Measurements from ENCODE around the gene LNX1. TPM values are rescaled to one million over a fixed set of nuclear protein-coding genes. Genes with fewer than 3 reads are reported as not detected.
A peak's percentile ranks its signal among the peaks of the same experiment; 100 is the strongest.

LNX1 gene
- total and polyA plus RNA-seq, 2 donors (not counting 3 experiments of a cell fraction or from before 2014, with no cell fraction given) = 0.72 to 1.3 TPM

GRCh38 chr4:53489279-53489889 is 101.9 kb downstream of the LNX1 start:
- peak; percentile 67 for FAIRE-seq
- no peak overlapping the region for H3K27ac ChIP-seq (ENCODE audit: insufficient read depth, low read depth, low read length)

GRCh38 chr4:53487766-53488165 is 103.5 kb downstream of the LNX1 start:
- BruUV-seq (replicated peaks) = no TSS peak
- H3K9me1 ChIP-seq (replicated peaks; ENCODE audit: control insufficient read depth, extremely low read depth, insufficient read depth, low read length) = no peaks in the 10 kb centered on the region
- DNase-seq (ENCODE audit: low read depth, low spot score) (no peak), FAIRE-seq (no peak)
- no peak overlapping the region for H3K4me2 ChIP-seq (ENCODE audit: insufficient read depth, low read length)
- peaks cover 6% of the 10 kb centered on the region for H3K4me1 ChIP-seq (ENCODE audit: control insufficient read depth, extremely low read depth, insufficient read depth, low read length)
- H3K27me3 ChIP-seq (ENCODE audit: control insufficient read depth in 2 of 2, insufficient read depth in 2 of 2, low read length in 2 of 2) = peaks cover 0 to 2% of the 10 kb centered on the region in 2 experiments
- intact Hi-C loops (cut with micrococcal nuclease) = no loop called here
- dilution Hi-C loops (cut with MboI; ENCODE audit: extremely low pct_ligation_motif_present, low sequenced_read_pairs) = no loop called here
- POLR2A ChIA-PET = no interaction called here
- no peaks in the 10 kb centered on the region for H3K36me3 ChIP-seq (ENCODE audit: control insufficient read depth in 2 of 2, extremely low read depth in 1 of 2, insufficient read depth in 2 of 2, low read length in 2 of 2)
- H3K27ac ChIP-seq (ENCODE audit: insufficient read depth, low read depth, low read length) = no peak overlapping the region
- no peaks in the 10 kb centered on the region for H3K79me2 ChIP-seq (ENCODE audit: control insufficient read depth, insufficient read depth, low read length)
- no peak overlapping the region for H2AFZ ChIP-seq (ENCODE audit: low read depth, low read length)
- TF ChIP-seq, protein P1, sequence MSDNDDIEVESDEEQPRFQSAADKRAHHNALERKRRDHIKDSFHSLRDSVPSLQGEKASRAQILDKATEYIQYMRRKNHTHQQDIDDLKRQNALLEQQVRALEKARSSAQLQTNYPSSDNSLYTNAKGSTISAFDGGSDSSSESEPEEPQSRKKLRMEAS (IDR thresholded peaks at IDR 0.05; ENCODE audit: insufficient read depth, insufficient read length) = no peak
- TF ChIP-seq CTCF (IDR thresholded peaks at IDR 0.05; ENCODE audit: extremely low read depth in 1 of 2, insufficient read depth in 1 of 2, low read depth in 1 of 2, low read length in 2 of 2) (no peak), EZH2 (IDR thresholded peaks at IDR 0.05; ENCODE audit: borderline replicate concordance, low read depth, low read length, severe bottlenecking) (no peak), POLR2A (IDR thresholded peaks at IDR 0.05; ENCODE audit: low read depth, low read length) (no peak), POLR2AphosphoS5 (IDR thresholded peaks at IDR 0.05; ENCODE audit: insufficient read depth, low read depth, low read length) (no peak), MYC (IDR thresholded peaks at IDR 0.05; ENCODE audit: low read depth, low read length) (no peak), GATA2 (IDR thresholded peaks at IDR 0.05; ENCODE audit: insufficient read depth, insufficient read length, low read depth, low read length) (no peak), JUN (IDR thresholded peaks at IDR 0.05; ENCODE audit: borderline replicate concordance, insufficient read depth, insufficient read length, low read depth) (no peak), FOS (IDR thresholded peaks at IDR 0.05; ENCODE audit: borderline replicate concordance, insufficient read depth, low read length) (no peak)
- CTCF ChIA-PET = no interaction called here
- H4K20me1 ChIP-seq (replicated peaks; ENCODE audit: control insufficient read depth, extremely low read depth, insufficient read depth, low read length) = no peaks in the 10 kb centered on the region
- H3K9ac ChIP-seq (replicated peaks; ENCODE audit: extremely low read depth, insufficient read depth, low read length) = no peak overlapping the region
- H3K4me3 ChIP-seq (replicated peaks in 1 of 3; ENCODE audit: insufficient read depth in 1 of 3, low read depth in 1 of 3, low read length in 3 of 3) = no peak overlapping the region
- no peaks in the 10 kb centered on the region for H3K9me3 ChIP-seq (replicated peaks; ENCODE audit: control insufficient read depth, insufficient read depth, low read length)

More at GRCh38 chr4:53489279-53489889, 101.9 kb downstream of the LNX1 start:
- DNase-seq (ENCODE audit: low read depth, low spot score) = peak; percentile 13
- peaks cover 6% of the 10 kb centered on the region for H3K4me1 ChIP-seq (ENCODE audit: control insufficient read depth, extremely low read depth, insufficient read depth, low read length)
- H3K4me2 ChIP-seq (ENCODE audit: insufficient read depth, low read length) = no peak overlapping the region
- POLR2A ChIA-PET = no interaction called here
- CTCF ChIA-PET = interaction anchor here (1.0 to 4.2 kb wide), 13 partner anchors 10 to 744 kb away, joined by 3 to 35 read pairs (median 8); no protein-coding TSS in a partner anchor
- H2AFZ ChIP-seq (ENCODE audit: low read depth, low read length) = no peak overlapping the region
- TF ChIP-seq FOS (IDR thresholded peaks at IDR 0.05; ENCODE audit: borderline replicate concordance, insufficient read depth, low read length) (peak; percentile 75), GATA2 (IDR thresholded peaks at IDR 0.05; ENCODE audit: insufficient read depth, insufficient read length, low read depth, low read length) (no peak)
- intact Hi-C loops (cut with micrococcal nuclease) (no loop called here), dilution Hi-C loops (cut with MboI; ENCODE audit: extremely low pct_ligation_motif_present, low sequenced_read_pairs) (no loop called here)
- H4K20me1 ChIP-seq (replicated peaks; ENCODE audit: control insufficient read depth, extremely low read depth, insufficient read depth, low read length) = no peaks in the 10 kb centered on the region
- H3K9me3 ChIP-seq (replicated peaks; ENCODE audit: control insufficient read depth, insufficient read depth, low read length) = no peaks in the 10 kb centered on the region
- H3K9ac ChIP-seq (replicated peaks; ENCODE audit: extremely low read depth, insufficient read depth, low read length) = no peak overlapping the region
- no peaks in the 10 kb centered on the region for H3K79me2 ChIP-seq (ENCODE audit: control insufficient read depth, insufficient read depth, low read length)
- H3K36me3 ChIP-seq (ENCODE audit: control insufficient read depth in 2 of 2, extremely low read depth in 1 of 2, insufficient read depth in 2 of 2, low read length in 2 of 2) = no peaks in the 10 kb centered on the region
- no peaks in the 10 kb centered on the region for H3K9me1 ChIP-seq (replicated peaks; ENCODE audit: control insufficient read depth, extremely low read depth, insufficient read depth, low read length)
- no peak overlapping the region for H3K4me3 ChIP-seq (replicated peaks in 1 of 3; ENCODE audit: insufficient read depth in 1 of 3, low read depth in 1 of 3, low read length in 3 of 3)
- BruUV-seq (replicated peaks) = no TSS peak
- H3K27me3 ChIP-seq (ENCODE audit: control insufficient read depth in 2 of 2, insufficient read depth in 2 of 2, low read length in 2 of 2) = peaks cover 0 to 2% of the 10 kb centered on the region in 2 experiments

Data from endothelial cell of umbilical vein (primary cell).